ENCODE results near the gene ATP8B1.
"Not testable (repeated sequence)": the region's sequence is repeated elsewhere in the genome, so short reads cannot be mapped to it uniquely, and the experiment has no call there.

The ATP8B1 gene

GRCh38 chr18:57762686-57763085 is 40.4 kb downstream of the ATP8B1 start:
- DNase-seq, result no peak

GRCh38 chr18:57759650-57760049 is 43.5 kb downstream of the ATP8B1 start:
- DNase-seq, result no peak

GRCh38 chr18:57755473-57756067 is 47.5 kb downstream of the ATP8B1 start:
- DNase-seq, result no peak

GRCh38 chr18:57754577-57755338 is 48.4 kb downstream of the ATP8B1 start:
- no peak for DNase-seq

- no peak for DNase-seq
Measured at GRCh38 chr18:57753063-57753462, 50.1 kb downstream of the ATP8B1 start.

- no peak for DNase-seq
Measured at GRCh38 chr18:57749604-57749970, 53.5 kb downstream of the ATP8B1 start.

- DNase-seq, result no peak
Measured at GRCh38 chr18:57748770-57749603, 54.1 kb downstream of the ATP8B1 start.

GRCh38 chr18:57747809-57748680 is 55.1 kb downstream of the ATP8B1 start:
- no peak for DNase-seq

- DNase-seq, result no peak
Measured at GRCh38 chr18:57744211-57744694, 58.9 kb downstream of the ATP8B1 start.

GRCh38 chr18:57743008-57743407 is 60.1 kb downstream of the ATP8B1 start:
- no peak for DNase-seq

GRCh38 chr18:57741273-57741672 is 61.8 kb downstream of the ATP8B1 start:
- no peak for DNase-seq

GRCh38 chr18:57738078-57738477 is 65.0 kb downstream of the ATP8B1 start:
- DNase-seq, result no peak

- DNase-seq, result no peak
Measured at GRCh38 chr18:57737400-57738060, 65.6 kb downstream of the ATP8B1 start.

- DNase-seq, result not testable (repeated sequence)
Measured at GRCh38 chr18:57735042-57735441, 68.1 kb downstream of the ATP8B1 start.

GRCh38 chr18:57733861-57734260 is 69.3 kb downstream of the ATP8B1 start:
- no peak for DNase-seq

- no peak for DNase-seq
Measured at GRCh38 chr18:57730146-57730545, 73.0 kb downstream of the ATP8B1 start.

- DNase-seq, result no peak
Measured at GRCh38 chr18:57728941-57729511, 74.1 kb downstream of the ATP8B1 start.

GRCh38 chr18:57727952-57728807 is 74.9 kb downstream of the ATP8B1 start:
- no peak for DNase-seq

- not testable (repeated sequence) for DNase-seq
Measured at GRCh38 chr18:57719211-57719935, 83.7 kb downstream of the ATP8B1 start.

- DNase-seq, result no peak
Measured at GRCh38 chr18:57716549-57716948, 86.6 kb downstream of the ATP8B1 start.

Data from C1 segment of cervical spinal cord (tissue), 14 donors.